Thyroid gland (tissue), 4 donors: Measurements from ENCODE around the gene HSFX4.
"Not testable (repeated sequence)": the region's sequence is repeated elsewhere in the genome, so short reads cannot be mapped to it uniquely, and the experiment has no call there.

Experiments used
- POLR2A ChIP-seq, 2 donors: fragments of 450-650 bp; IDR thresholded peaks; one replicate each; pipeline ENCODE4 v1.6.1; 2017; ENCODE audit warnings: antibody characterized with exemption in 2 of 2, mild to moderate bottlenecking in 2 of 2, moderate library complexity in 1 of 2
- TF ChIP-seq, protein P1 (sequence below), 6 experiments: fragments of 200-600 bp in 3 of 6; fragments of 450-650 bp in 3 of 6; sonication (generic) in 3 of 6; IDR thresholded peaks; one replicate each; pipeline ENCODE4 v1.5.1; 2016 to 2019; ENCODE audit warnings: antibody characterized with exemption in 6 of 6, mild to moderate bottlenecking in 2 of 6, inconsistent platforms in 1 of 6, moderate library complexity in 1 of 6

DNA sequence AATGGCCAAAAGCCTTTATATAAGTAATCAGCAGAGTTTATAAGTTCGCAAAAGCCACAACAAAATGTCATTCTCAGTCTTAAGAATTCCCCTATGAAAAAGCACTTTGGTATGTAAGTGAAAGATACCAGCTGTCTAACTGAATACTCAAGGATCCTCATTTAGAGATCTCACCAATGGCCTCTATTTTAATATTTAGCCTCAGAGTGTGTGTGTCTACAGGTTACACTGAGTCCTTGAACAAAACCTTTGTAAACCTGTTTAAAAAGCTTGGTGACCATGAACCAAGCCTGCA is 1.5 kb upstream of the HSFX4 start:
- TF ChIP-seq, protein P1, sequence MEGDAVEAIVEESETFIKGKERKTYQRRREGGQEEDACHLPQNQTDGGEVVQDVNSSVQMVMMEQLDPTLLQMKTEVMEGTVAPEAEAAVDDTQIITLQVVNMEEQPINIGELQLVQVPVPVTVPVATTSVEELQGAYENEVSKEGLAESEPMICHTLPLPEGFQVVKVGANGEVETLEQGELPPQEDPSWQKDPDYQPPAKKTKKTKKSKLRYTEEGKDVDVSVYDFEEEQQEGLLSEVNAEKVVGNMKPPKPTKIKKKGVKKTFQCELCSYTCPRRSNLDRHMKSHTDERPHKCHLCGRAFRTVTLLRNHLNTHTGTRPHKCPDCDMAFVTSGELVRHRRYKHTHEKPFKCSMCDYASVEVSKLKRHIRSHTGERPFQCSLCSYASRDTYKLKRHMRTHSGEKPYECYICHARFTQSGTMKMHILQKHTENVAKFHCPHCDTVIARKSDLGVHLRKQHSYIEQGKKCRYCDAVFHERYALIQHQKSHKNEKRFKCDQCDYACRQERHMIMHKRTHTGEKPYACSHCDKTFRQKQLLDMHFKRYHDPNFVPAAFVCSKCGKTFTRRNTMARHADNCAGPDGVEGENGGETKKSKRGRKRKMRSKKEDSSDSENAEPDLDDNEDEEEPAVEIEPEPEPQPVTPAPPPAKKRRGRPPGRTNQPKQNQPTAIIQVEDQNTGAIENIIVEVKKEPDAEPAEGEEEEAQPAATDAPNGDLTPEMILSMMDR (IDR thresholded peaks at IDR 0.05): not testable (repeated sequence)
- not testable (repeated sequence) for TF ChIP-seq POLR2A (IDR thresholded peaks at IDR 0.05)
